Measurements from ENCODE around the gene ESAM.

DNA sequence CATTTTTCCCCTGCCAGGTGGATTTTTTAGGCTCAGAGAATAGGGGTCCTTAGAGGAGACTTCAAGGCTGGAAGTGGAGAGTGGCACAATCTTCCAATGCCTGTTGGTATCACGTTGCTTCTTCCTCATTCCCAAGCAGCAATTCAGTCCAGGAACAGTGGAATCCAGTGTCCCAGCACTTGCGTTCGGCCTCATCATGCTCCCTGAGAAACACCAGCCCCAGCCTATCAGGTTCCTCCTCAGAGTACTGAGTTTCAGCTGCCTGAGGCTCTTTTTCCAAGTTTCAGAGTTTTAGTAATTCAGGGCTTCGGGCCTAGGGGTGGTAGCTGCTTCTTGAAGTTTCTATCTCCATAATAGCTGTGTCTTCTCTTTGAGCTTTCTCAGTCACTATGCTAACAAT is 54.3 kb downstream of the ESAM start:
- no peak for TF ChIP-seq CTCF (optimal IDR thresholded peaks at IDR 0.05 in 1 of 3, IDR thresholded peaks at IDR 0.05 in 1 of 3, conservative IDR thresholded peaks at IDR 0.05 in 1 of 3; ENCODE audit: extremely low read depth in 1 of 3, insufficient read depth in 2 of 3, low read length in 3 of 3)
- TF ChIP-seq EZH2 (IDR thresholded peaks at IDR 0.05; ENCODE audit: low read length) = no peak
